Measurements from ENCODE around the gene PROC.

PROC gene

DNA sequence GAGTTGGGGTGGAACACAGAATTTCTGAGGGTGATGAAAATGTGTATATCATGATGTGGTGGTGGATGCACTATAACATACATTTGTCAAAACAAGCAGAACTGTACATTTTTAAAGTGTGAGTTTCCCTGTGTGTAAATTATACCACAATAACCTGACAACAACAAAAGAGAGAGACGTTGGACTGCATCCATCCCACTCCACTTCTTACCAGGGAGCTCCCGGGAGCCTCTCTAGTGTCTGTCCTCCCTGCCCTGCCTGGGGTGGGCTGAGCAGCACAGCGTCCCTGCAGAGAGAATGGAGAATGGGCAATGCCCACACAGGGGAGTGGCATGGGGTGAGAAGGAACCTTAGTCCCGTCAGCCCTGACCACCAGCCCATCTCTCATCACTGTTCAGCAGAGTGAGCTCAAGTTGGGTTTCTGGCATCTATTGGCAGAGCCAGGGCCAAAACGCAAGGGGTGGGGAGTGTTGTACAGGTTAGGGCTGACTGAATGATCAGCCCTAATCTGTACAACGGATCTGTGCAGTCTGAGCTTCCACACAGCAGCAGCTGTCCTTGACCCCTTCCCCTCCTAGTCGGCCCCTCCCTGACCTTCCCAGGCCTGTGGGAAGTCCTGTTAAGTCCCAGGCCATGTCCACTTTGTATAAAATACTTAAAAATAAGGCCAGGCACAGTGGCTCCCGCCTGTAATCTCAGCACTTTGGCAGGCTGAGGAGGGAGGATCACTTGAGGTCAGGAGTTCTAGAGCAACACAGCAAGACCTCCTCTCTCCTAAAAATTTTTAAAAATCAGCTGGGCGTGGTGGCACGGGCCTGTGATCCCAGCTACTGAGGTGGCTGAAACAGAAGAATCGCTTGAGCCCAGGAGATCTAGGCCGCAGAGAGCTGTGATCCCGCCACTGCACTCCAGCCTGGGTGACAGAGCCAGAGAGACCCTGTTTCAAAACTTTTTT, 3.3 kb upstream of the PROC start:
- no peak for DNase-seq (ENCODE audit: low spot score)

DNA sequence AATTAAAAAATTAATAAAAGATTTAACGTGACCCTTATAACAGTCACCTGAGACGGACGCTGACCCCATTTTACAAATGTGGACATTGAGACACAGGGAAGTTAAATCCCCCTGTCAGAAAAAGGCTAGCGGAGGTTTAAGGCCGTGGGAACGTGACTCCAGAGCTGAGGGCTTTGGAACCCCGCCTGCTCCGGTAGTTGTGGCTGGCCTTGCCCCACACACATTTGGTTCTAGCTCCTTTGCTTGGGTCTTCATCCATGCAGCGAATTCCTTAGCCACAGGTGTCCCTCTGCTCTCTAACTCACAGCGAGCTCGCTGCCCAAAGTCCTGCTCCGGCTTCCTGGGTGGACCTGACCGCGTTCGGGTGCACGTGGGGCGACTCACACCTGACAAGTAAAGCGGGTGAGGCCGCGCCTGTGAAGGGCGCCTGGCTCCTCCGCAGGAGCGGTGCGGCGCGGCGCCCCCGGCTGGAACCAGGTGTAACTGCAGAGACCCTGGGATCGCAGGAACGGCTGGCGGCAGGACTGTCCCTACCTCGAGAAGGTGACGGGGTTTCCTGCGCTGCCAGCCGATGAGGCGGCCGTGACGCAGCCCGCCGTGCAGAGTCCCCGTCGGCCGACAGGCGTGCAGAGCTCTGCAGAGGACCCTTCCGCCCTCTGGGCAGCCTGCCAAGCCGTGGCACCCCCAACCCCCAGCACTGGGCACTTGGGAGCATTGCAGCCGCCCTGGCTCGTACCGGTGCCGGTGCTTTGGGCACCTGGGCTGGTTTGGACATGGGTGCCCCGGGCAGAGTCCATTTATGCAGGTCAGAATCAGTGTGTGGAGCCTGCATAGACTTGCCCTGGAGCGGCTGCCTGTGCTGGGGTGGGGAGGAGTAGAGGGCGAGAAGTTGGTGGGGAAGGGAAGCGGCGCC, 2.4 kb upstream of the PROC start:
- DNase-seq (ENCODE audit: low spot score) = no peak

DNA sequence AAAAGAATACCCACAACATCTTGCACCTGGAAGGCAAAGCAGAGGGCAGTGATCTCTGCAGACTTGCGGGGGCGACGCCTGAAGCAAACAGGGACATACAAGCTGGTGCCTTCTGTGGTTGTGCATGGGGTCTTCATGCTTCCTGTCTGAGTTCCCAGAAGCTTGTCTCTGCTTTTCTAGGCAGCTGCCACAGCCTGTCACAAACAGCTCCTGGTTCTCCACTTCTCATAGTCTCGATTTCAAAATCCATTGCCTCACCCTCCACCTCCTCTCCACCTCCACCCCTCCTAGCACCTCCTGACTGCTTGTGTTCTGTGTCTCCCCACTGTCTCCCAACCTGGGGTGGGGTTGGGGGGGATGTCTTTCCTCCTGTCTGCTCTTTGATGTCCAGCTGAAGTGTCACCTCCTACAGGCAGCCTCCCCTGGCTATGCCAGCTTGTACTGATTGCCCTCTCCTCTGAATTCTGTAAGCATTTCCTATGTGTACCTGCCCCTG, 1.7 kb upstream of the PROC start:
- no peak for DNase-seq (ENCODE audit: low spot score)

DNA sequence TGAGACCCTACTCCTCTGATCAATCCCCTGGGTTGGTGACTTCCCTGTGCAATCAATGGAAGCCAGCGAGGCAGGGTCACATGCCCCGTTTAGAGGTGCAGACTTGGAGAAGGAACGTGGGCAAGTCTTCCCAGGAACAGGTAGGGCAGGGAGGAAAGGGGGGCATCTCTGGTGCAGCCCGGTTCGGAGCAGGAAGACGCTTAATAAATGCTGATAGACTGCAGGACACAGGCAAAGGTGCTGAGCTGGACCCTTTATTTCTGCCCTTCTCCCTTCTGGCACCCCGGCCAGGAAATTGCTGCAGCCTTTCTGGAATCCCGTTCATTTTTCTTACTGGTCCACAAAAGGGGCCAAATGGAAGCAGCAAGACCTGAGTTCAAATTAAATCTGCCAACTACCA, 821 bp upstream of the PROC start:
- DNase-seq (ENCODE audit: low spot score) = no peak

GRCh38 chr2:127419112-127419430, 844 bp downstream of the PROC start:
- no peak for DNase-seq (ENCODE audit: low spot score)

DNA sequence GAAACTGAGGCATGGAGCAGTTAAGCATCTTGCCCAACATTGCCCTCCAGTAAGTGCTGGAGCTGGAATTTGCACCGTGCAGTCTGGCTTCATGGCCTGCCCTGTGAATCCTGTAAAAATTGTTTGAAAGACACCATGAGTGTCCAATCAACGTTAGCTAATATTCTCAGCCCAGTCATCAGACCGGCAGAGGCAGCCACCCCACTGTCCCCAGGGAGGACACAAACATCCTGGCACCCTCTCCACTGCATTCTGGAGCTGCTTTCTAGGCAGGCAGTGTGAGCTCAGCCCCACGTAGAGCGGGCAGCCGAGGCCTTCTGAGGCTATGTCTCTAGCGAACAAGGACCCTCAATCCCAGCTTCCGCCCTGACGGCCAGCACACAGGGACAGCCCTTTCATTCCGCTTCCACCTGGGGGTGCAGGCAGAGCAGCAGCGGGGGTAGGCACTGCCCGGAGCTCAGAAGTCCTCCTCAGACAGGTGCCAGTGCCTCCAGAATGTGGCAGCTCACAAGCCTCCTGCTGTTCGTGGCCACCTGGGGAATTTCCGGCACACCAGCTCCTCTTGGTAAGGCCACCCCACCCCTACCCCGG, 1.3 kb downstream of the PROC start:
- DNase-seq (ENCODE audit: low spot score) = no peak

DNA sequence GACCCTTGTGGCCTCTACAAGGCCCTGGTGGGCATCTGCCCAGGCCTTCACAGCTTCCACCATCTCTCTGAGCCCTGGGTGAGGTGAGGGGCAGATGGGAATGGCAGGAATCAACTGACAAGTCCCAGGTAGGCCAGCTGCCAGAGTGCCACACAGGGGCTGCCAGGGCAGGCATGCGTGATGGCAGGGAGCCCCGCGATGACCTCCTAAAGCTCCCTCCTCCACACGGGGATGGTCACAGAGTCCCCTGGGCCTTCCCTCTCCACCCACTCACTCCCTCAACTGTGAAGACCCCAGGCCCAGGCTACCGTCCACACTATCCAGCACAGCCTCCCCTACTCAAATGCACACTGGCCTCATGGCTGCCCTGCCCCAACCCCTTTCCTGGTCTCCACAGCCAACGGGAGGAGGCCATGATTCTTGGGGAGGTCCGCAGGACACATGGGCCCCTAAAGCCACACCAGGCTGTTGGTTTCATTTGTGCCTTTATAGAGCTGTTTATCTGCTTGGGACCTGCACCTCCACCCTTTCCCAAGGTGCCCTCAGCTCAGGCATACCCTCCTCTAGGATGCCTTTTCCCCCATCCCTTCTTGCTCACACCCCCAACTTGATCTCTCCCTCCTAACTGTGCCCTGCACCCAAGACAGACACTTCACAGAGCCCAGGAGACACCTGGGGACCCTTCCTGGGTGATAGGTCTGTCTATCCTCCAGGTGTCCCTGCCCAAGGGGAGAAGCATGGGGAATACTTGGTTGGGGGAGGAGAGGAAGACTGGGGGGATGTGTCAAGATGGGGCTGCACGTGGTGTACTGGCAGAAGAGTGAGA, 2.0 kb downstream of the PROC start:
- no peak for DNase-seq (ENCODE audit: low spot score)

- DNase-seq (ENCODE audit: low spot score) = no peak
Measured at GRCh38 chr2:127421116-127421800, 3.0 kb downstream of the PROC start.

DNA sequence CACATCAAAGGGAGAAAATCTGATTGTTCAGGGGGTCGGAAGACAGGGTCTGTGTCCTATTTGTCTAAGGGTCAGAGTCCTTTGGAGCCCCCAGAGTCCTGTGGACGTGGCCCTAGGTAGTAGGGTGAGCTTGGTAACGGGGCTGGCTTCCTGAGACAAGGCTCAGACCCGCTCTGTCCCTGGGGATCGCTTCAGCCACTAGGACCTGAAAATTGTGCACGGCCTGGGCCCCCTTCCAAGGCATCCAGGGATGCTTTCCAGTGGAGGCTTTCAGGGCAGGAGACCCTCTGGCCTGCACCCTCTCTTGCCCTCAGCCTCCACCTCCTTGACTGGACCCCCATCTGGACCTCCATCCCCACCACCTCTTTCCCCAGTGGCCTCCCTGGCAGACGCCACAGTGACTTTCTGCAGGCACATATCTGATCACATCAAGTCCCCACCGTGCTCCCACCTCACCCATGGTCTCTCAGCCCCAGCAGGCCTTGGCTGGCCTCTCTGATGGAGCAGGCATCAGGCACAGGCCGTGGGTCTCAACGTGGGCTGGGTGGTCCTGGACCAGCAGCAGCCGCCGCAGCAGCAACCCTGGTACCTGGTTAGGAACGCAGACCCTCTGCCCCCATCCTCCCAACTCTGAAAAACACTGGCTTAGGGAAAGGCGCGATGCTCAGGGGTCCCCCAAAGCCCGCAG, 3.8 kb downstream of the PROC start:
- DNase-seq (ENCODE audit: low spot score) = no peak

DNA sequence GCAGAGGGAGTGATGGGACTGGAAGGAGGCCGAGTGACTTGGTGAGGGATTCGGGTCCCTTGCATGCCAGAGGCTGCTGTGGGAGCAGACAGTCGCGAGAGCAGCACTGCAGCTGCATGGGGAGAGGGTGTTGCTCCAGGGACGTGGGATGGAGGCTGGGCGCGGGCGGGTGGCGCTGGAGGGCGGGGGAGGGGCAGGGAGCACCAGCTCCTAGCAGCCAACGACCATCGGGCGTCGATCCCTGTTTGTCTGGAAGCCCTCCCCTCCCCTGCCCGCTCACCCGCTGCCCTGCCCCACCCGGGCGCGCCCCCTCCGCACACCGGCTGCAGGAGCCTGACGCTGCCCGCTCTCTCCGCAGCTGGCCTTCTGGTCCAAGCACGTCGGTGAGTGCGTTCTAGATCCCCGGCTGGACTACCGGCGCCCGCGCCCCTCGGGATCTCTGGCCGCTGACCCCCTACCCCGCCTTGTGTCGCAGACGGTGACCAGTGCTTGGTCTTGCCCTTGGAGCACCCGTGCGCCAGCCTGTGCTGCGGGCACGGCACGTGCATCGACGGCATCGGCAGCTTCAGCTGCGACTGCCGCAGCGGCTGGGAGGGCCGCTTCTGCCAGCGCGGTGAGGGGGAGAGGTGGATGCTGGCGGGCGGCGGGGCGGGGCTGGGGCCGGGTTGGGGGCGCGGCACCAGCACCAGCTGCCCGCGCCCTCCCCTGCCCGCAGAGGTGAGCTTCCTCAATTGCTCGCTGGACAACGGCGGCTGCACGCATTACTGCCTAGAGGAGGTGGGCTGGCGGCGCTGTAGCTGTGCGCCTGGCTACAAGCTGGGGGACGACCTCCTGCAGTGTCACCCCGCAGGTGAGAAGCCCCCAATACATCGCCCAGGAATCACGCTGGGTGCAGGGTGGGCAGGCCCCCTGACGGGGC, 4.6 kb downstream of the PROC start:
- DNase-seq (ENCODE audit: low spot score) = no peak

DNA sequence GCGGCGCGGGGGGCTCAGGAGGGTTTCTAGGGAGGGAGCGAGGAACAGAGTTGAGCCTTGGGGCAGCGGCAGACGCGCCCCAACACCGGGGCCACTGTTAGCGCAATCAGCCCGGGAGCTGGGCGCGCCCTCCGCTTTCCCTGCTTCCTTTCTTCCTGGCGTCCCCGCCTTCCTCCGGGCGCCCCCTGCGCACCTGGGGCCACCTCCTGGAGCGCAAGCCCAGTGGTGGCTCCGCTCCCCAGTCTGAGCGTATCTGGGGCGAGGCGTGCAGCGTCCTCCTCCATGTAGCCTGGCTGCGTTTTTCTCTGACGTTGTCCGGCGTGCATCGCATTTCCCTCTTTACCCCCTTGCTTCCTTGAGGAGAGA, 5.2 kb downstream of the PROC start:
- no peak for DNase-seq (ENCODE audit: low spot score)

DNA sequence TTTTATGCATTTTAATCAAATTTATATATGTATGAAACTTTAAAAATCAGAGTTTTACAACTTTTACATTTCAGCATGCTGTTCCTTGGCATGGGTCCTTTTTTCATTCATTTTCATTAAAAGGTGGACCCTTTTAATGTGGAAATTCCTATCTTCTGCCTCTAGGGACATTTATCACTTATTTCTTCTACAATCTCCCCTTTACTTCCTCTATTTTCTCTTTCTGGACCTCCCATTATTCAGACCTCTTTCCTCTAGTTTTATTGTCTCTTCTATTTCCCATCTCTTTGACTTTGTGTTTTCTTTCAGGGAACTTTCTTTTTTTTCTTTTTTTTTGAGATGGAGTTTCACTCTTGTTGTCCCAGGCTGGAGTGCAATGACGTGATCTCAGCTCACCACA, 5.7 kb downstream of the PROC start:
- no peak for DNase-seq (ENCODE audit: low spot score)

DNA sequence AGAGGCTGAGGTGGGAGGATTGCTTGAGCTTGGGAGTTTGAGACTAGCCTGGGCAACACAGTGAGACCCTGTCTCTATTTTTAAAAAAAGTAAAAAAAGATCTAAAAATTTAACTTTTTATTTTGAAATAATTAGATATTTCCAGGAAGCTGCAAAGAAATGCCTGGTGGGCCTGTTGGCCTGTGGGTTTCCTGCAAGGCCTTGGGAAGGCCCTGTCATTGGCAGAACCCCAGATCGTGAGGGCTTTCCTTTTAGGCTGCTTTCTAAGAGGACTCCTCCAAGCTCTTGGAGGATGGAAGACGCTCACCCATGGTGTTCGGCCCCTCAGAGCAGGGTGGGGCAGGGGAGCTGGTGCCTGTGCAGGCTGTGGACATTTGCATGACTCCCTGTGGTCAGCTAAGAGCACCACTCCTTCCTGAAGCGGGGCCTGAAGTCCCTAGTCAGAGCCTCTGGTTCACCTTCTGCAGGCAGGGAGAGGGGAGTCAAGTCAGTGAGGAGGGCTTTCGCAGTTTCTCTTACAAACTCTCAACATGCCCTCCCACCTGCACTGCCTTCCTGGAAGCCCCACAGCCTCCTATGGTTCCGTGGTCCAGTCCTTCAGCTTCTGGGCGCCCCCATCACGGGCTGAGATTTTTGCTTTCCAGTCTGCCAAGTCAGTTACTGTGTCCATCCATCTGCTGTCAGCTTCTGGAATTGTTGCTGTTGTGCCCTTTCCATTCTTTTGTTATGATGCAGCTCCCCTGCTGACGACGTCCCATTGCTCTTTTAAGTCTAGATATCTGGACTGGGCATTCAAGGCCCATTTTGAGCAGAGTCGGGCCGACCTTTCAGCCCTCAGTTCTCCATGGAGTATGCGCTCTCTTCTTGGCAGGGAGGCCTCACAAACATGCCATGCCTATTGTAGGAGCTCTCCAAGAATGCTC, 6.6 kb downstream of the PROC start:
- no peak for DNase-seq (ENCODE audit: low spot score)

DNA sequence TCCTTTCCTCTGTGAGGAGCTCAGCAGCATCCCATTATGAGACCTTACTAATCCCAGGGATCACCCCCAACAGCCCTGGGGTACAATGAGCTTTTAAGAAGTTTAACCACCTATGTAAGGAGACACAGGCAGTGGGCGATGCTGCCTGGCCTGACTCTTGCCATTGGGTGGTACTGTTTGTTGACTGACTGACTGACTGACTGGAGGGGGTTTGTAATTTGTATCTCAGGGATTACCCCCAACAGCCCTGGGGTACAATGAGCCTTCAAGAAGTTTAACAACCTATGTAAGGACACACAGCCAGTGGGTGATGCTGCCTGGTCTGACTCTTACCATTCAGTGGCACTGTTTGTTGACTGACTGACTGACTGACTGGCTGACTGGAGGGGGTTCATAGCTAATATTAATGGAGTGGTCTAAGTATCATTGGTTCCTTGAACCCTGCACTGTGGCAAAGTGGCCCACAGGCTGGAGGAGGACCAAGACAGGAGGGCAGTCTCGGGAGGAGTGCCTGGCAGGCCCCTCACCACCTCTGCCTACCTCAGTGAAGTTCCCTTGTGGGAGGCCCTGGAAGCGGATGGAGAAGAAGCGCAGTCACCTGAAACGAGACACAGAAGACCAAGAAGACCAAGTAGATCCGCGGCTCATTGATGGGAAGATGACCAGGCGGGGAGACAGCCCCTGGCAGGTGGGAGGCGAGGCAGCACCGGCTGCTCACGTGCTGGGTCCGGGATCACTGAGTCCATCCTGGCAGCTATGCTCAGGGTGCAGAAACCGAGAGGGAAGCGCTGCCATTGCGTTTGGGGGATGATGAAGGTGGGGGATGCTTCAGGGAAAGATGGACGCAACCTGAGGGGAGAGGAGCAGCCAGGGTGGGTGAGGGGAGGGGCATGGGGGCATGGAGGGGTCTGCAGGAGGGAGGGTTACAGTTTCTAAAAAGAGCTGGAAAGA, 7.6 kb downstream of the PROC start:
- no peak for DNase-seq (ENCODE audit: low spot score)

DNA sequence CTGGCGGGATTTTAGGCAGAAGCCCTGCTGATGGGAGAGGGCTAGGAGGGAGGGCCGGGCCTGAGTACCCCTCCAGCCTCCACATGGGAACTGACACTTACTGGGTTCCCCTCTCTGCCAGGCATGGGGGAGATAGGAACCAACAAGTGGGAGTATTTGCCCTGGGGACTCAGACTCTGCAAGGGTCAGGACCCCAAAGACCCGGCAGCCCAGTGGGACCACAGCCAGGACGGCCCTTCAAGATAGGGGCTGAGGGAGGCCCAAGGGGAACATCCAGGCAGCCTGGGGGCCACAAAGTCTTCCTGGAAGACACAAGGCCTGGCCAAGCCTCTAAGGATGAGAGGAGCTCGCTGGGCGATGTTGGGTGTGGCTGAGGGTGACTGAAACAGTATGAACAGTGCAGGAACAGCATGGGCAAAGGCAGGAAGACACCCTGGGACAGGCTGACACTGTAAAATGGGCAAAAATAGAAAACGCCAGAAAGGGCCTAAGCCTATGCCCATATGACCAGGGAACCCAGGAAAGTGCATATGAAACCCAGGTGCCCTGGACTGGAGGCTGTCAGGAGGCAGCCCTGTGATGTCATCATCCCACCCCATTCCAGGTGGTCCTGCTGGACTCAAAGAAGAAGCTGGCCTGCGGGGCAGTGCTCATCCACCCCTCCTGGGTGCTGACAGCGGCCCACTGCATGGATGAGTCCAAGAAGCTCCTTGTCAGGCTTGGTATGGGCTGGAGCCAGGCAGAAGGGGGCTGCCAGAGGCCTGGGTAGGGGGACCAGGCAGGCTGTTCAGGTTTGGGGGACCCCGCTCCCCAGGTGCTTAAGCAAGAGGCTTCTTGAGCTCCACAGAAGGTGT, 8.5 kb downstream of the PROC start:
- no peak for DNase-seq (ENCODE audit: low spot score)

DNA sequence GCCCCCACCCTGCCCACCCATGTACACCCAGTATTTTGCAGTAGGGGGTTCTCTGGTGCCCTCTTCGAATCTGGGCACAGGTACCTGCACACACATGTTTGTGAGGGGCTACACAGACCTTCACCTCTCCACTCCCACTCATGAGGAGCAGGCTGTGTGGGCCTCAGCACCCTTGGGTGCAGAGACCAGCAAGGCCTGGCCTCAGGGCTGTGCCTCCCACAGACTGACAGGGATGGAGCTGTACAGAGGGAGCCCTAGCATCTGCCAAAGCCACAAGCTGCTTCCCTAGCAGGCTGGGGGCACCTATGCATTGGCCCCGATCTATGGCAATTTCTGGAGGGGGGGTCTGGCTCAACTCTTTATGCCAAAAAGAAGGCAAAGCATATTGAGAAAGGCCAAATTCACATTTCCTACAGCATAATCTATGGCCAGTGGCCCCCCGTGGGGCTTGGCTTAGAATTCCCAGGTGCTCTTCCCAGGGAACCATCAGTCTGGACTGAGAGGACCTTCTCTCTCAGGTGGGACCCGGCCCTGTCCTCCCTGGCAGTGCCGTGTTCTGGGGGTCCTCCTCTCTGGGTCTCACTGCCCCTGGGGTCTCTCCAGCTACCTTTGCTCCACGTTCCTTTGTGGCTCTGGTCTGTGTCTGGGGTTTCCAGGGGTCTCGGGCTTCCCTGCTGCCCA, 9.3 kb downstream of the PROC start:
- DNase-seq (ENCODE audit: low spot score) = no peak

Measured in GM03348 (cell line).